ENCODE data around the gene RASAL2. TPM values are rescaled to one million over a fixed set of nuclear protein-coding genes. Genes with fewer than 3 reads are reported as not detected.

Gene RASAL2
- total RNA-seq, 1 experiment from 2014 or later, result 32.4 TPM

DNA sequence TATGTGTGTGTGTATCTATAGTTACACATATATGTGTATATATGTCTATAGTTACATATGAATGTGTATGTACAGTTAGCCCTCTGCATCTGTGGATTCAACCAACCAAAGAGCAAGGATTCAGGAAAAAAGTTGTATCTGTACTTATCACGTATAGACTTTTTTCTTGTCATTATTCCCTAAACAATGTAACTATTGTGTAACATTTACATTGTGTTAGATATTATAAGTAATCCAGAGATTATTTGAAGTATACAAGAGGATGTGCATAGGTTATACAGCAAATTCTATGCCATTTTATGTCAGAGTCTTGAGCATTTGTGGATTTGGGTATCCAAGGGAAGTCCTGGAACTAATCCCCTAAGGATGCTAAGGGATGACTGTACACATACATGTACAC is 71.3 kb downstream of the RASAL2 start:
- H3K36me3 Mint-ChIP-seq (ENCODE audit: insufficient read depth, unreplicated experiment), result no peaks in the 10 kb centered on the region
- CTCF ChIA-PET, result no interaction called here
- BruUV-seq (replicated peaks), result no TSS peak
- H3K9me3 Mint-ChIP-seq (ENCODE audit: low read depth, unreplicated experiment), result no peaks in the 10 kb centered on the region
- TF ChIP-seq, protein P1, sequence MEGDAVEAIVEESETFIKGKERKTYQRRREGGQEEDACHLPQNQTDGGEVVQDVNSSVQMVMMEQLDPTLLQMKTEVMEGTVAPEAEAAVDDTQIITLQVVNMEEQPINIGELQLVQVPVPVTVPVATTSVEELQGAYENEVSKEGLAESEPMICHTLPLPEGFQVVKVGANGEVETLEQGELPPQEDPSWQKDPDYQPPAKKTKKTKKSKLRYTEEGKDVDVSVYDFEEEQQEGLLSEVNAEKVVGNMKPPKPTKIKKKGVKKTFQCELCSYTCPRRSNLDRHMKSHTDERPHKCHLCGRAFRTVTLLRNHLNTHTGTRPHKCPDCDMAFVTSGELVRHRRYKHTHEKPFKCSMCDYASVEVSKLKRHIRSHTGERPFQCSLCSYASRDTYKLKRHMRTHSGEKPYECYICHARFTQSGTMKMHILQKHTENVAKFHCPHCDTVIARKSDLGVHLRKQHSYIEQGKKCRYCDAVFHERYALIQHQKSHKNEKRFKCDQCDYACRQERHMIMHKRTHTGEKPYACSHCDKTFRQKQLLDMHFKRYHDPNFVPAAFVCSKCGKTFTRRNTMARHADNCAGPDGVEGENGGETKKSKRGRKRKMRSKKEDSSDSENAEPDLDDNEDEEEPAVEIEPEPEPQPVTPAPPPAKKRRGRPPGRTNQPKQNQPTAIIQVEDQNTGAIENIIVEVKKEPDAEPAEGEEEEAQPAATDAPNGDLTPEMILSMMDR (IDR thresholded peaks at IDR 0.05; ENCODE audit: unreplicated experiment), result no peak
- DNase-seq, result no peak
- intact Hi-C loops (cut with micrococcal nuclease; ENCODE audit: unreplicated experiment), result no loop called here
- no peaks in the 10 kb centered on the region for H3K27me3 Mint-ChIP-seq (ENCODE audit: unreplicated experiment)
- H3K27ac Mint-ChIP-seq (ENCODE audit: unreplicated experiment), result no peak overlapping the region
- no peaks in the 10 kb centered on the region for H3K4me1 Mint-ChIP-seq (ENCODE audit: low read depth, unreplicated experiment)
- H3K4me3 Mint-ChIP-seq (ENCODE audit: low read depth, unreplicated experiment), result no peak overlapping the region

DNA sequence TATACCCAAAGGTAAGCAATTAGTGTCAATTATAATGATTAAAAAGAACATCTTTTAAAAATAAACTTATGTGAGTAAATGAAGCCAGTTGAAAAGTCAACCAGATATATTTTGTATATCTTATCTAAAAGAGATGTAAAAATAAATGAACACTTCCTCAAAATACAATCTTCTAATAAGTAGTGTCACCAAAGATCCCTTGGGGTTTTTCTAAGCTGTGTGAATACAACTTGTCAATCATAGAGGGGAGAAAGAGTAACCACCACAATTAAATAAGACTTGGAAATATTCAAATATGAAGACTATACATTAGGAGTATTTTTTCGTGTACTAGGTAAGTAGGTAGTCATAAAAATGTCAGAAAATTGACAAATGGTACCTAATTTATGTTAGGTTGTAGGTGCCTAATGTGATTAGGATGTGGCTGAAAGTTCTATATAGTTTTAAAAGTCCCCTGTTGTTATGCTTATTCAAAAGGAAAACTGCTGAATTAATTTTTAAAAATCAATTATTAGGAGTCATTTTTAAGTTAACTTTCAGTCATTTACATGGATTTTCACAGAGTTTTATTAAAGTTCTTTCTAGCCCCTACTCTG is 72.6 kb downstream of the RASAL2 start:
- DNase-seq, result no peak
- no TSS peak for BruUV-seq (replicated peaks)
- H3K27ac Mint-ChIP-seq (ENCODE audit: unreplicated experiment), result no peak overlapping the region
- H3K27me3 Mint-ChIP-seq (ENCODE audit: unreplicated experiment), result no peaks in the 10 kb centered on the region
- intact Hi-C loops (cut with micrococcal nuclease; ENCODE audit: unreplicated experiment), result no loop called here
- CTCF ChIA-PET, result no interaction called here
- no peak overlapping the region for H3K4me3 Mint-ChIP-seq (ENCODE audit: low read depth, unreplicated experiment)
- H3K36me3 Mint-ChIP-seq (ENCODE audit: insufficient read depth, unreplicated experiment), result no peaks in the 10 kb centered on the region
- H3K9me3 Mint-ChIP-seq (ENCODE audit: low read depth, unreplicated experiment), result no peaks in the 10 kb centered on the region
- TF ChIP-seq, protein P1 (IDR thresholded peaks at IDR 0.05; ENCODE audit: unreplicated experiment), result no peak
- H3K4me1 Mint-ChIP-seq (ENCODE audit: low read depth, unreplicated experiment), result peaks cover 5% of the 10 kb centered on the region

DNA sequence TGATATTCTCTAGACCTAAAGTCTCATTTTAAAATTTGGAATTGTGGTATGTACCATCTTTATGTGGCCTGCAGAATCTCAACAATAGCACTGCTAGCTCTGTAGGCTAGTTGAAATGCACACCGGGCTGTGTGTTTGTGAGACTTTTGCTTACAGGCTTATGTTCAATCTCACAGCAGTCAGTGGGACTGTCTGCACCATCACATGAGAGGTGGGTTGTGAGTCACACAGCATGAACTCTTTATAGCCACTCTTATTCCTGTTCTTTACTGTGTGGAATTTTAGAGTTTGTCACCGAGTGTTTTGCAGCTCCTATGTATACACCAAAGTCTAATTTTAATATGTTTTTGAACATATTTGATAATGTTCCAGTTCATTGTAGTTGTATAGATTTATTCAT is 74.6 kb downstream of the RASAL2 start:
- Mint-ChIP-seq H3K9me3 (ENCODE audit: low read depth, unreplicated experiment) (no peaks in the 10 kb centered on the region), H3K36me3 (ENCODE audit: insufficient read depth, unreplicated experiment) (no peaks in the 10 kb centered on the region), H3K27me3 (ENCODE audit: unreplicated experiment) (no peaks in the 10 kb centered on the region), H3K4me3 (ENCODE audit: low read depth, unreplicated experiment) (no peak overlapping the region), H3K4me1 (ENCODE audit: low read depth, unreplicated experiment) (peaks cover 19% of the 10 kb centered on the region), H3K27ac (ENCODE audit: unreplicated experiment) (no peak overlapping the region)
- no TSS peak for BruUV-seq (replicated peaks)
- DNase-seq, result no peak
- CTCF ChIA-PET, result interaction anchor here (0.7 kb wide), 1 partner anchor 714 kb away, joined by 3 read pairs; no protein-coding TSS in a partner anchor
- intact Hi-C loops (cut with micrococcal nuclease; ENCODE audit: unreplicated experiment), result no loop called here
- TF ChIP-seq, protein P1 (IDR thresholded peaks at IDR 0.05; ENCODE audit: unreplicated experiment), result no peak

DNA sequence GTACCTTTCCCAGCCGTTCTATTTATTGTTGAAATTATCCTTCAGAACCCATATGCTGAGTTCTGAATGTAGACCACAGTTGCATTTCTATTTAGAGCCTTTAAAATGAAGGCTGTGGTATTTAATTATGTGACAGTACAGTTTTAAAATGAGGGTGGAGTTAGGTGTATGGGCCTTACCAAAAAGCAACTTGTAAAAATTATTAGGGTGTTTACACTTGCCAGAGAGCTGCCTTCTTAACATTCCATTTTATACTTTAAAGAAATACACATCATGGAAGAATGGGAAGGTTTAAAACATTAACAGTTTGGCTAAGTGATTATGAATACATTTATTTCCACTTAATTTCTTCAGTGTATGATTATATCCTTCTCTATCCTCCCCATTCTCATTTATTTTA is 75.7 kb downstream of the RASAL2 start:
- H3K4me1 Mint-ChIP-seq (ENCODE audit: low read depth, unreplicated experiment), result peaks cover 27% of the 10 kb centered on the region
- no peak overlapping the region for H3K4me3 Mint-ChIP-seq (ENCODE audit: low read depth, unreplicated experiment)
- intact Hi-C loops (cut with micrococcal nuclease; ENCODE audit: unreplicated experiment), result no loop called here
- CTCF ChIA-PET, result no interaction called here
- TF ChIP-seq, protein P1 (IDR thresholded peaks at IDR 0.05; ENCODE audit: unreplicated experiment), result no peak
- no peaks in the 10 kb centered on the region for H3K9me3 Mint-ChIP-seq (ENCODE audit: low read depth, unreplicated experiment)
- no peak for DNase-seq
- H3K36me3 Mint-ChIP-seq (ENCODE audit: insufficient read depth, unreplicated experiment), result no peaks in the 10 kb centered on the region
- no peak overlapping the region for H3K27ac Mint-ChIP-seq (ENCODE audit: unreplicated experiment)
- no peaks in the 10 kb centered on the region for H3K27me3 Mint-ChIP-seq (ENCODE audit: unreplicated experiment)
- no TSS peak for BruUV-seq (replicated peaks)
